ENCODE results near the gene BTBD17. TPM values are rescaled to one million over a fixed set of nuclear protein-coding genes. Genes with fewer than 3 reads are reported as not detected.
A peak's percentile ranks its signal among the peaks of the same experiment; 100 is the strongest.

BTBD17 gene
- total and polyA plus RNA-seq, 10 of the 15 experiments (the other 5 are each of a cell fraction or from before 2014, with no cell fraction given): not detected

- intact Hi-C loops (cut with micrococcal nuclease; ENCODE audit: unreplicated experiment) (no loop called here), in situ Hi-C loops (cut with MboI) (no loop called here)
- no peak overlapping the region for H3K27ac ChIP-seq (ENCODE audit: control insufficient read depth, insufficient read depth)
- no TSS peak for BruUV-seq (replicated peaks)
- no peak overlapping the region for H3K9ac ChIP-seq (ENCODE audit: control insufficient read depth, insufficient read depth, low read length)
- no peak overlapping the region for H3K4me3 ChIP-seq
- TF ChIP-seq MYB (IDR thresholded peaks at IDR 0.05; ENCODE audit: borderline replicate concordance, low read depth, low read length): no peak
- TF ChIP-seq HDGF (IDR thresholded peaks at IDR 0.05): no peak
- TF ChIP-seq CBX5 (IDR thresholded peaks at IDR 0.05; ENCODE audit: low read depth): no peak
- 0 out of 4 replicates have a peak, but pooled peaks of 1 of the 2 experiments have one; percentile 10 for TF ChIP-seq BHLHE40 (IDR thresholded peaks at IDR 0.05; ENCODE audit: borderline replicate concordance in 1 of 2, low read depth in 2 of 2, low read length in 1 of 2)
- POLR2A ChIA-PET: interaction anchor here (0.6 kb wide), 1 partner anchor 9 kb away, joined by 3 read pairs; no protein-coding TSS in a partner anchor
- H3K4me1 ChIP-seq (ENCODE audit: control insufficient read depth, insufficient read depth, low read length): no peaks in the 10 kb centered on the region
- WGBS (ENCODE audit: insufficient coverage, insufficient replicate concordance, low lambda C conversion rate, missing lambda C conversion rate): 34% methylated on average over 12 of the region's 12 CpGs
- no peaks in the 10 kb centered on the region for H3K9me3 ChIP-seq (replicated peaks; ENCODE audit: control insufficient read depth, insufficient read depth, low read length)
- H4K20me1 ChIP-seq (ENCODE audit: control insufficient read depth, insufficient read depth): no peaks in the 10 kb centered on the region
- no peak overlapping the region for H2AFZ ChIP-seq (ENCODE audit: control insufficient read depth, low read depth, low read length)
- FAIRE-seq (no peak), DNase-seq (ENCODE audit: low read depth, low spot score) (no peak), ATAC-seq (no peak)
- RAD21 ChIA-PET (ENCODE audit: unreplicated experiment): interaction anchor here (0.6 to 1.0 kb wide), 2 partner anchors 60 to 304 kb away, joined by 3 read pairs; no protein-coding TSS in a partner anchor
- no peaks in the 10 kb centered on the region for H3K36me3 ChIP-seq (ENCODE audit: control insufficient read depth in 2 of 2, insufficient read depth in 2 of 2, low read length in 1 of 2)
- no peak overlapping the region for H3K4me2 ChIP-seq (ENCODE audit: control insufficient read depth, insufficient read depth)
- SMC1A ChIA-PET (ENCODE audit: uncharacterized antibody, unreplicated experiment): interaction anchor here (0.7 to 2.2 kb wide), 3 partner anchors 8 to 59 kb away, joined by 3 to 6 read pairs (median 5); no protein-coding TSS in a partner anchor
- H3K27me3 ChIP-seq (replicated peaks in 1 of 2; ENCODE audit: control insufficient read depth in 2 of 2, insufficient read depth in 2 of 2, low read length in 1 of 2): no peaks in the 10 kb centered on the region; a peak in 1 of 4 replicates
- H3K79me2 ChIP-seq (ENCODE audit: control insufficient read depth, insufficient read depth, low read length): no peaks in the 10 kb centered on the region
- CTCF ChIA-PET: interaction anchor here (1.1 to 2.9 kb wide), 5 partner anchors 9 to 63 kb away, joined by 4 to 14 read pairs (median 9); partner anchors contain the start of gene GPR142
These were observed 32.7 kb upstream of the BTBD17 start for GRCh38 chr17:74394275-74394950.

DNA sequence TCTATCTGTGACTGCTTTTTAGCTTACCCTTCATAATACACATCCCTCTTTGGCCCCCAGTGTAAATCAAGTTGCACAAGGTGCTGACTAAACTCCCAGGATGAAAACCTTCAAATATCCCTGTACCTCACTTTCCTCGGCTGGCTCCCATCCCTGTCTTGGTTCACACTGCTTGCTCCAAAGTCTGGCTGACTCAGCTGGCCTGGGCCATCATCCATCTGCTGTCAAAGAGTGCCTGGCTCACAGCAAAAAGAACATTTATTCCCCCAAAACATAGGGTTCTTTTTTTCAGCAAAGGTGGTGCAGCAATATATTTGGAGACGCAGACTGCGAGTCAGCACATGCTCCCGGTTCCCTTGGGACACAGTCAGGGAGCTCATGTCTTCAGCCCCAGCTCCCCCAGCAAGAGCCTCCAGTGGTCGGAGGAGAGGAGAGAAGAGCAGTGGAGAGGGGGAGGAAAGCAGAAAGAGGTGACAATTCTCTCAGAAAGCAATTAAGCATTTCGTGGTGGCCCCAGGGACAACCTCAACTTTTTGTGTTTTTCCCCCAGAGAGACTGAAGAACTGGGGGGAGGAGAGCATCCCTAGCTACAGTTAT is 31.8 kb upstream of the BTBD17 start:
- SMC1A ChIA-PET (ENCODE audit: uncharacterized antibody, unreplicated experiment): interaction anchor here (0.7 to 2.2 kb wide), 5 partner anchors 9 to 293 kb away, joined by 3 to 6 read pairs (median 5); no protein-coding TSS in a partner anchor
- 17% methylated on average over 6 of the region's 6 CpGs for WGBS (ENCODE audit: insufficient coverage, insufficient replicate concordance, low lambda C conversion rate, missing lambda C conversion rate)
- no peaks in the 10 kb centered on the region for H3K79me2 ChIP-seq (ENCODE audit: control insufficient read depth, insufficient read depth, low read length)
- FAIRE-seq: no peak
- no peak overlapping the region for H2AFZ ChIP-seq (ENCODE audit: control insufficient read depth, low read depth, low read length)
- H4K20me1 ChIP-seq (ENCODE audit: control insufficient read depth, insufficient read depth): no peaks in the 10 kb centered on the region
- no peaks in the 10 kb centered on the region for H3K4me1 ChIP-seq (ENCODE audit: control insufficient read depth, insufficient read depth, low read length)
- in situ Hi-C loops (cut with MboI): no loop called here
- no peaks in the 10 kb centered on the region for H3K36me3 ChIP-seq (ENCODE audit: control insufficient read depth in 2 of 2, insufficient read depth in 2 of 2, low read length in 1 of 2)
- BruUV-seq (replicated peaks): no TSS peak
- no peaks in the 10 kb centered on the region for H3K9me3 ChIP-seq (replicated peaks; ENCODE audit: control insufficient read depth, insufficient read depth, low read length)
- no peak overlapping the region for H3K9ac ChIP-seq (ENCODE audit: control insufficient read depth, insufficient read depth, low read length)
- H3K4me2 ChIP-seq (ENCODE audit: control insufficient read depth, insufficient read depth): no peak overlapping the region
- no peak overlapping the region for H3K4me3 ChIP-seq
- DNase-seq (ENCODE audit: low read depth, low spot score): no peak
- no peaks in the 10 kb centered on the region; a peak in 1 of 4 replicates for H3K27me3 ChIP-seq (replicated peaks in 1 of 2; ENCODE audit: control insufficient read depth in 2 of 2, insufficient read depth in 2 of 2, low read length in 1 of 2)
- POLR2A ChIA-PET: no interaction called here
- no peak for ATAC-seq
- H3K27ac ChIP-seq (ENCODE audit: control insufficient read depth, insufficient read depth): no peak overlapping the region
- CTCF ChIA-PET: interaction anchor here (0.6 to 2.9 kb wide), 9 partner anchors 10 to 1149 kb away, joined by 3 to 14 read pairs (median 4); partner anchors contain the start of gene GPR142
- RAD21 ChIA-PET (ENCODE audit: unreplicated experiment): interaction anchor here (0.6 to 1.8 kb wide), 6 partner anchors 14 to 305 kb away, joined by 3 to 4 read pairs (median 3); no protein-coding TSS in a partner anchor
- intact Hi-C loops (cut with micrococcal nuclease; ENCODE audit: unreplicated experiment): no loop called here
- TF ChIP-seq IRF3 (IDR thresholded peaks at IDR 0.05) (no peak), BCLAF1 (IDR thresholded peaks at IDR 0.05) (no peak), NFXL1 (IDR thresholded peaks at IDR 0.05; ENCODE audit: borderline replicate concordance) (no peak), ZNF622 (IDR thresholded peaks at IDR 0.05) (no peak)
- TF ChIP-seq, protein P1, sequence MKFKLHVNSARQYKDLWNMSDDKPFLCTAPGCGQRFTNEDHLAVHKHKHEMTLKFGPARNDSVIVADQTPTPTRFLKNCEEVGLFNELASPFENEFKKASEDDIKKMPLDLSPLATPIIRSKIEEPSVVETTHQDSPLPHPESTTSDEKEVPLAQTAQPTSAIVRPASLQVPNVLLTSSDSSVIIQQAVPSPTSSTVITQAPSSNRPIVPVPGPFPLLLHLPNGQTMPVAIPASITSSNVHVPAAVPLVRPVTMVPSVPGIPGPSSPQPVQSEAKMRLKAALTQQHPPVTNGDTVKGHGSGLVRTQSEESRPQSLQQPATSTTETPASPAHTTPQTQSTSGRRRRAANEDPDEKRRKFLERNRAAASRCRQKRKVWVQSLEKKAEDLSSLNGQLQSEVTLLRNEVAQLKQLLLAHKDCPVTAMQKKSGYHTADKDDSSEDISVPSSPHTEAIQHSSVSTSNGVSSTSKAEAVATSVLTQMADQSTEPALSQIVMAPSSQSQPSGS (IDR thresholded peaks at IDR 0.05; ENCODE audit: low read length): no peak

All from GM12878 (cell line).